K562 (cell line): ENCODE data around the gene RAB40B. TPM values are rescaled to one million over a fixed set of nuclear protein-coding genes. Genes with fewer than 3 reads are reported as not detected.

Source experiments
- ATAC-seq: fragments of 200-7000 bp; cut with Tn5 transposase; 3 replicates; pipeline ENCODE4 v1.9.1; 2020; ENCODE audit warnings: moderate library complexity
- BruUV-seq: library from RNA; stranded (reverse); fragments of 400-500 nt; replicated peaks from 2 replicates; lab custom pipeline; 2021; lab: Mats Ljungman, UMichigan
- CTCF ChIA-PET: fragments of 300-600 bp; formaldehyde crosslinking; extraction: SDS; loops from one replicate; lab custom pipeline; 2021; ENCODE audit warnings: low intra/inter-chr PET ratio; lab: Yijun Ruan, JAX
- POLR2A ChIA-PET: fragments of 300-600, 350-650 bp; sonication (Branson Sonifier 250); formaldehyde crosslinking; extraction: SDS; loops from one replicate; lab custom pipeline; 2021; ENCODE audit warnings: antibody characterized with exemption, inconsistent platforms; lab: Yijun Ruan, JAX
- DNase-seq, 4 experiments: peaks; one replicate each; pipeline versions ENCODE4 v3.0.0 to v3.0.0-alpha.2; 2011 to 2018; ENCODE audit warnings: low spot score in 3 of 4, mixed read lengths in 3 of 4; ENCODE audit errors: extremely low read depth in 1 of 4
- FAIRE-seq: peaks from 2 replicates; lab custom pipeline; 2011; peaks lifted over from hg19 to GRCh38; lab: Jason Lieb, UNC
- H2AFZ ChIP-seq: 2 replicates; pipeline ENCODE4 v1.6.0; 2011; ENCODE audit warnings: low read depth, low read length, control low read depth, inconsistent platforms
- H3K27ac ChIP-seq: fragments of 200-600 bp; 3 replicates; pipeline ENCODE4 v1.8.0; 2011; ENCODE audit warnings: low read depth, mild to moderate bottlenecking, control low read depth, inconsistent platforms, low read length, moderate library complexity, mixed read lengths; ENCODE audit errors: extremely low read depth
- H3K27me3 ChIP-seq, 2 experiments: fragments of 300-600 bp in 1 of 2; 2 replicates in 1 of 2; 3 replicates in 1 of 2; pipeline versions ENCODE4 v1.6.0 to v1.8.0; 2011; ENCODE audit warnings: inconsistent platforms in 2 of 2, low read length in 2 of 2, mild to moderate bottlenecking in 1 of 2, mixed read lengths in 1 of 2, moderate library complexity in 1 of 2; ENCODE audit not compliant: control insufficient read depth in 2 of 2, insufficient read depth in 2 of 2
- H3K36me3 ChIP-seq: fragments of 300-600 bp; 3 replicates; pipeline ENCODE4 v1.8.0; 2011; ENCODE audit warnings: mild to moderate bottlenecking, low read length, inconsistent platforms; ENCODE audit not compliant: control insufficient read depth, insufficient read depth
- H3K4me1 ChIP-seq, 2 experiments: fragments of 200-600 bp in 1 of 2; replicated peaks in 1 of 2; 2 replicates in 1 of 2; 3 replicates in 1 of 2; pipeline versions ENCODE4 v1.5.1 to v1.8.0; 2011; ENCODE audit warnings: inconsistent platforms in 2 of 2, low read length in 2 of 2, mild to moderate bottlenecking in 1 of 2, mixed read lengths in 1 of 2, moderate library complexity in 1 of 2; ENCODE audit not compliant: control insufficient read depth in 2 of 2, insufficient read depth in 2 of 2
- H3K4me2 ChIP-seq: 2 replicates; pipeline ENCODE4 v1.6.1; 2011; ENCODE audit warnings: low read length, control low read depth, inconsistent platforms, mixed read lengths; ENCODE audit not compliant: insufficient read depth
- H3K4me3 ChIP-seq: fragments of 200-600 bp; sonication (generic), shearing (Covaris generic); 2 replicates; pipeline ENCODE4 v1.5.1; 2016; ENCODE audit warnings: control low read depth, inconsistent platforms
- H3K79me2 ChIP-seq: fragments of 200-600 bp; 3 replicates; pipeline ENCODE4 v1.8.0; 2011; ENCODE audit warnings: low read length, inconsistent platforms; ENCODE audit not compliant: control insufficient read depth, insufficient read depth
- H3K9ac ChIP-seq, 2 experiments: 2 replicates each; pipeline versions ENCODE4 v1.6.0 to v1.6.1; 2011; ENCODE audit warnings: low read depth in 2 of 2, low read length in 2 of 2, control low read depth in 1 of 2, inconsistent platforms in 1 of 2, mild to moderate bottlenecking in 1 of 2, mixed read lengths in 1 of 2; ENCODE audit not compliant: insufficient read depth in 1 of 2
- H3K9me1 ChIP-seq: one replicate; pipeline ENCODE4 v1.6.0; 2011; ENCODE audit warnings: inconsistent platforms, mild to moderate bottlenecking, low read length, moderate library complexity; ENCODE audit not compliant: control insufficient read depth, insufficient read depth
- H3K9me3 ChIP-seq: replicated peaks from 2 replicates; pipeline ENCODE4 v1.5.1; 2011; ENCODE audit warnings: low read depth, low read length, inconsistent platforms; ENCODE audit not compliant: control insufficient read depth, insufficient read depth
- H4K20me1 ChIP-seq: replicated peaks from 2 replicates; pipeline ENCODE4 v1.6.1; 2011; ENCODE audit warnings: low read length, inconsistent platforms, mixed read lengths; ENCODE audit not compliant: control insufficient read depth, insufficient read depth
- FOXK2 ChIP-seq, 2 experiments: fragments of 450-650 bp; IDR thresholded peaks in 1 of 2; conservative IDR thresholded peaks in 1 of 2; 2 replicates each; pipeline ENCODE4 v1.6.1; 2016; ENCODE audit warnings: low read depth in 2 of 2, mild to moderate bottlenecking in 1 of 2
- KDM2B ChIP-seq: fragments of 250-450 bp; sonication (Bioruptor Pico); IDR thresholded peaks from 2 replicates; pipeline ENCODE4 v1.8.0; 2021; ENCODE audit warnings: mild to moderate bottlenecking, moderate library complexity
- TCF15 ChIP-seq: fragments of 250-450 bp; sonication (Bioruptor Pico); IDR thresholded peaks from 2 replicates; pipeline ENCODE4 v1.8.0; 2022; ENCODE audit warnings: moderate library complexity, mild to moderate bottlenecking, inconsistent platforms
- THRB ChIP-seq: fragments of 450-650 bp; formaldehyde crosslinking; conservative IDR thresholded peaks from 2 replicates; pipeline ENCODE4 v1.4.0; 2022; ENCODE audit warnings: mild to moderate bottlenecking, missing genetic modification characterization
- ZNF324 ChIP-seq: fragments of 250-450 bp; sonication (Bioruptor Pico); IDR thresholded peaks from 2 replicates; pipeline ENCODE4 v1.4.0; 2020; ENCODE audit warnings: mild to moderate bottlenecking
- ZNF395 ChIP-seq: fragments of 200-800 bp; sonication (Bioruptor generic); IDR thresholded peaks from 2 replicates; pipeline ENCODE4 v1.6.1; 2017; ENCODE audit warnings: missing genetic modification characterization, missing compliant biosample characterization
- WGBS: fragments of 100-300 bp; shearing (Covaris generic); methylation state at CpG from one replicate; pipeline ENCODE4 v1.1.6; 2016; ENCODE audit warnings: low coverage, mixed read lengths; ENCODE audit not compliant: insufficient coverage; ENCODE audit errors: missing lambda C conversion rate; 5-methylcytosine and 5-hydroxymethylcytosine counted together
- in situ Hi-C: fragments of 300-500 bp; cut with MboI; formaldehyde crosslinking; loops from 4 replicates; pipeline ENCODE4 v1.15.0; 2018; ENCODE audit warnings: inconsistent platforms, mixed read lengths
- intact Hi-C: fragments of 100-400 bp; cut with micrococcal nuclease; formaldehyde crosslinking; loops from 2 replicates; pipeline ENCODE4 v1.14.2; 2022
- polyA plus RNA-seq, 8 experiments: library from polyadenylated mRNA; depleted of rRNA in 4 of 8; stranded (reverse) in 5 of 8; unstranded in 3 of 8; fragments of >200 nt; fragmentation: Nextera tagmentation in 2 of 8; fragmentation: Illumina TruSeq in 1 of 8; extraction: Ambion mirVana in 2 of 8; extraction: Trizol in 1 of 8; gene quantifications; 2 replicates each; pipeline versions ENCODE4 v1.2.1 to v1.2.3, GENCODE V29; 2011 to 2014; ENCODE audit warnings: inconsistent platforms in 1 of 8, missing spikeins in 1 of 8
- total RNA-seq, 7 experiments: library from RNA; depleted of rRNA in 6 of 7; stranded (reverse); fragments of >200 nt in 6 of 7; fragmentation: Illumina TruSeq in 2 of 7; extraction: Trizol in 2 of 7; gene quantifications; 2 replicates each; pipeline versions ENCODE4 v1.2.1 to v1.2.3, GENCODE V29; 2011 to 2021; ENCODE audit warnings: low replicate concordance in 1 of 7

The RAB40B gene
- total and polyA plus RNA-seq, 9 of the 15 experiments (the other 6 are each of a cell fraction or from before 2014, with no cell fraction given) = 0.13 to 4.6 (median 1.4) TPM

GRCh38 chr17:82619211-82619610 is 79.3 kb downstream of the RAB40B start:
- no peak for ATAC-seq
- DNase-seq = no peak
- 87% methylated on average over 7 of the region's 7 CpGs for WGBS
- no peaks in the 10 kb centered on the region for H3K9me3 ChIP-seq
- no peak overlapping the region for H2AFZ ChIP-seq
- ChIA-PET CTCF (interaction anchor here (0.6 kb wide), 1 partner anchor 318 kb away, joined by 3 read pairs; no protein-coding TSS in a partner anchor), POLR2A (interaction anchor here (0.5 kb wide), 1 partner anchor 276 kb away, joined by 3 read pairs; no protein-coding TSS in a partner anchor)
- H3K4me1 ChIP-seq = peaks cover 0 to 5% of the 10 kb centered on the region in 2 experiments; a peak in 2 of 5 replicates
- FAIRE-seq = no peak
- H3K27ac ChIP-seq = no peak overlapping the region
- BruUV-seq = no TSS peak
- no peak overlapping the region for H3K4me2 ChIP-seq
- H3K27me3 ChIP-seq = no peaks in the 10 kb centered on the region
- H4K20me1 ChIP-seq = no peaks in the 10 kb centered on the region; the same call in 1 of the 2 replicates
- no peaks in the 10 kb centered on the region; the same call in 2 of the 3 replicates for H3K79me2 ChIP-seq
- intact Hi-C loops (no loop called here), in situ Hi-C loops (no loop called here)
- TF ChIP-seq ZNF324 (CRISPR knock-in tag) (no peak), ZNF395 (CRISPR knock-in tag) (no peak), THRB (CRISPR knock-in tag) (no peak), FOXK2 (conservative IDR thresholded peaks at IDR 0.05 in 1 of 2, IDR thresholded peaks at IDR 0.05 in 1 of 2; ENCODE audit: low read depth in 2 of 2) (no peak), TCF15 (CRISPR knock-in tag) (no peak), KDM2B (CRISPR knock-in tag) (no peak)
- H3K9ac ChIP-seq = no peak overlapping the region
- peaks cover 86% of the 10 kb centered on the region for H3K36me3 ChIP-seq
- no peak overlapping the region for H3K4me3 ChIP-seq
- no peaks in the 10 kb centered on the region for H3K9me1 ChIP-seq
